Measurements from ENCODE around the gene EHBP1L1. TPM values are rescaled to one million over a fixed set of nuclear protein-coding genes. Genes with fewer than 3 reads are reported as not detected.

Gene EHBP1L1
- total and polyA plus RNA-seq, 2 of the 8 experiments (the other 6 are each of a cell fraction or from before 2014, with no cell fraction given): 4.3 to 6.6 TPM

DNA sequence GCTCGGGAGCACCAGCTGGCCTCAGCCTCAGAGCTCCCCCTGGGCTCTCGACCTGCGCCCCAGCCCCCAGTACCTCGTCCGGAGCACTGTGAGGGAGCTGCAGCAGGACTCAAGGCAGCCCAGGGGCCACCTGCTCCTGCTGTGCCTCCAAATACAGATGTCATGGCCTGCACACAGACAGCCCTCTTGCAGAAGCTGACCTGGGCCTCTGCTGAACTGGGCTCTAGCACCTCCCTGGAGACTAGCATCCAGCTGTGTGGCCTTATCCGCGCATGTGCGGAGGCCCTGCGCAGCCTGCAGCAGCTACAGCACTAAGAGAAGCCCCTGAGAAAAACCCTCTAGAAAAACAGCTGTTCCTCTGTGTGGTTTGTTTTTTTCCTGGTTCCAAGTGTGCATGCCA, 4.4 kb upstream of the EHBP1L1 start:
- H2AK5ac ChIP-seq (ENCODE audit: low read depth, low read length): no peak overlapping the region
- H3K79me1 ChIP-seq (ENCODE audit: low read depth, low read length): peaks cover 2% of the 10 kb centered on the region; the same call in 1 of the 2 replicates
- H2BK20ac ChIP-seq (ENCODE audit: low read length): no peak overlapping the region
- H3K27ac ChIP-seq (ENCODE audit: low read depth, low read length): no peak overlapping the region
- H3K4me1 ChIP-seq (replicated peaks in 1 of 4; ENCODE audit: control insufficient read depth in 3 of 4, insufficient read depth in 4 of 4, low read length in 3 of 4): peaks cover 13 to 34% (median 21%) of the 10 kb centered on the region in 4 experiments
- H4K5ac ChIP-seq (ENCODE audit: insufficient read length, low read depth, low read length): no peak overlapping the region
- peaks cover 14% of the 10 kb centered on the region; the same call in 1 of the 2 replicates for H3K23me2 ChIP-seq (ENCODE audit: low read depth, low read length)
- DNase-seq (ENCODE audit: low read depth in 1 of 2, low spot score in 2 of 2) (no peak), FAIRE-seq (no peak)
- peaks cover 0 to 11% of the 10 kb centered on the region in 2 experiments; a peak in 1 of 4 replicates for H3K79me2 ChIP-seq (ENCODE audit: control insufficient read depth in 1 of 2, insufficient read depth in 2 of 2, low read length in 2 of 2)
- no peak overlapping the region for H3K9ac ChIP-seq (replicated peaks in 1 of 4; ENCODE audit: extremely low read depth in 1 of 4, low read depth in 3 of 4, low read length in 3 of 4)
- H3K4ac ChIP-seq (replicated peaks; ENCODE audit: insufficient read length, low read depth, low read length): no peak overlapping the region
- peak overlapping the region in 2 of 4 experiments; percentile 14 to 91; a peak in 4 of 8 replicates for H3K4me3 ChIP-seq (ENCODE audit: extremely low read depth in 1 of 4, insufficient read depth in 2 of 4, low read depth in 3 of 4, low read length in 4 of 4)
- no peak overlapping the region for H2BK12ac ChIP-seq (ENCODE audit: low read depth, low read length)
- H2BK5ac ChIP-seq (ENCODE audit: low read depth, low read length): no peak overlapping the region
- no peaks in the 10 kb centered on the region for H3K9me3 ChIP-seq (ENCODE audit: insufficient read depth in 2 of 2, low read depth in 1 of 2, low read length in 1 of 2)
- H3K23ac ChIP-seq (ENCODE audit: insufficient read length): no peak overlapping the region
- peaks cover 15 to 23% of the 10 kb centered on the region in 2 experiments for H4K20me1 ChIP-seq (replicated peaks in 1 of 2; ENCODE audit: control insufficient read depth in 1 of 2, insufficient read depth in 2 of 2, low read length in 2 of 2)
- peak overlapping the region; percentile 72 to 90; a peak in 3 of 4 replicates for H3K4me2 ChIP-seq (ENCODE audit: insufficient read depth in 1 of 2, low read depth in 2 of 2, low read length in 2 of 2)
- H2BK120ac ChIP-seq (replicated peaks; ENCODE audit: low read depth, low read length): no peak overlapping the region
- H3K18ac ChIP-seq (ENCODE audit: extremely low read depth, low read length): no peak overlapping the region
- H3K56ac ChIP-seq (replicated peaks; ENCODE audit: insufficient read length, low read depth, low read length): no peak overlapping the region
- no peak overlapping the region for H2AFZ ChIP-seq (ENCODE audit: low read length)
- H2BK15ac ChIP-seq (ENCODE audit: low read length): no peak overlapping the region
- H3K14ac ChIP-seq (ENCODE audit: insufficient read length): no peak overlapping the region
- ChIA-PET CTCF (ENCODE audit: partially characterized antibody) (interaction anchor here (0.6 to 16.3 kb wide), 17 partner anchors 11 to 182 kb away, joined by 3 to 284 read pairs (median 4); partner anchors contain the start of genes KCNK7, LTBP3, SCYL1 and SIPA1), POLR2A (ENCODE audit: partially characterized antibody) (interaction anchor here (1.0 to 3.4 kb wide), 14 partner anchors 9 to 73 kb away, joined by 3 to 25 read pairs (median 6); partner anchors contain the start of genes LTBP3 and MALAT1)
- WGBS, 2 experiments (ENCODE audit: extremely low coverage in 1 of 2, insufficient coverage in 1 of 2, insufficient read length in 1 of 2, insufficient replicate concordance in 2 of 2, low coverage in 1 of 2, low lambda C conversion rate in 2 of 2, missing lambda C conversion rate in 1 of 2): 89% methylated on average over 9 of the region's 9 CpGs; no CpG with 5 or more reads in 1 of the 2 experiments
- TF ChIP-seq, protein P1, sequence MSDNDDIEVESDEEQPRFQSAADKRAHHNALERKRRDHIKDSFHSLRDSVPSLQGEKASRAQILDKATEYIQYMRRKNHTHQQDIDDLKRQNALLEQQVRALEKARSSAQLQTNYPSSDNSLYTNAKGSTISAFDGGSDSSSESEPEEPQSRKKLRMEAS (IDR thresholded peaks at IDR 0.05): no peak
- TF ChIP-seq RBBP5 (IDR thresholded peaks at IDR 0.05; ENCODE audit: borderline replicate concordance, low read depth, low read length): no peak
- no peak for TF ChIP-seq HDAC2 (IDR thresholded peaks at IDR 0.05; ENCODE audit: borderline replicate concordance in 1 of 2, low read depth in 2 of 2, low read length in 2 of 2)
- no peak for TF ChIP-seq POLR2AphosphoS5 (IDR thresholded peaks at IDR 0.05; ENCODE audit: low read depth, low read length)
- TF ChIP-seq GABPA (IDR thresholded peaks at IDR 0.05; ENCODE audit: borderline replicate concordance, insufficient read depth, low read length): no peak
- TF ChIP-seq CTBP2 (IDR thresholded peaks at IDR 0.05; ENCODE audit: borderline replicate concordance, insufficient read depth, insufficient read length, low read length): no peak
- TF ChIP-seq BACH1 (IDR thresholded peaks at IDR 0.05; ENCODE audit: low read length): no peak
- TF ChIP-seq RAD21 (IDR thresholded peaks at IDR 0.05 in 1 of 2, conservative IDR thresholded peaks at IDR 0.05 in 1 of 2; ENCODE audit: low read depth in 2 of 2, low read length in 2 of 2): no peak
- H3K27me3 ChIP-seq (replicated peaks in 1 of 4; ENCODE audit: control insufficient read depth in 3 of 4, extremely low read depth in 1 of 4, insufficient read depth in 3 of 4, low read length in 3 of 4): peaks cover 6 to 22% (median 16%) of the 10 kb centered on the region in 4 experiments
- H3K36me3 ChIP-seq (ENCODE audit: control insufficient read depth in 2 of 4, insufficient read depth in 4 of 4, low read length in 3 of 4): no peaks in the 10 kb centered on the region
- no peak overlapping the region for H4K91ac ChIP-seq (replicated peaks; ENCODE audit: insufficient read length, low read length)
- H4K8ac ChIP-seq (ENCODE audit: extremely low read depth, insufficient read depth, low read length): no peak overlapping the region
